ENCODE data around the gene MYT1.

The MYT1 gene

GRCh38 chr20:64140061-64140931 lies 24.0 kb upstream of the MYT1 start:
- no peak for DNase-seq

DNA sequence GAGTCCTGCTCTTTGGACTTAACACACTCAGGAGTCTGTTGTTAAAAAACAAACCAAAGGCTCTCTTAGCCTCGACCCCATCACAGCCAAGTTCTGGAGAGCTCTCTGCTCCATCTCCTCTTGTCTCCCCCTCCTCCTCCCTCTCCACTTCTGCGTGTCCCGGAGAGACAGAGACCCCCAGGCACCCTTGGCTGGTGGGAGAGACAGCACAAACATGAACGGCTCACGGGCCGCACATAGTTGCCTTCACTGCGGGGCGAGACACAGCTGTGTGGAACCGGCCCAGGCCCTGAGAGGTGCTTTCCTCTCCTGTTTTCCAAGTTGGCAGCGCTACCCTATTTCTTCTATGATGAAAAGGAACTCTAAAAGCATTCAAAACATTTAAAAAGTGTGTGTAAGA lies 23.3 kb upstream of the MYT1 start:
- no peak for DNase-seq

DNA sequence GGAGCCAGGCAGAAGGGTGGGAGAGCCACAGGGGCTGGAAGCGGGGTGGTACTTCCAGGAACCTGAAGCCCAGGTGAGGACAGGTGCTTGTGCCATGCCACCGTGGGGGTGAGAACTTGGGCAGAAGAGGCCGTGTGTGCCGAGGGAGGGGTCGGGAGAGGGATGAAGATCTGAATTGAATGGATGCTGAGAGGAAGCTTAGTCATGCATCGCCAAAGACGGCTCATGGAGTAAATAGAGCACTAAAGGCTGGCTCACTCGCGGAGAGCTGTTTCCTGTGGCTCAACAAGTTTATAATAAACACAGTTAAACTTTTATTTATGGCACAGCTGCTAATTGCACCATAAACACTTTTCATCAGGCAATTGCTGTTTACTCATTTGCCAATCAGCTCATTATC lies 21.7 kb upstream of the MYT1 start:
- peak; percentile 67 for DNase-seq

- DNase-seq = no peak
Measured at GRCh38 chr20:64143018-64143801, 21.0 kb upstream of the MYT1 start.

DNA sequence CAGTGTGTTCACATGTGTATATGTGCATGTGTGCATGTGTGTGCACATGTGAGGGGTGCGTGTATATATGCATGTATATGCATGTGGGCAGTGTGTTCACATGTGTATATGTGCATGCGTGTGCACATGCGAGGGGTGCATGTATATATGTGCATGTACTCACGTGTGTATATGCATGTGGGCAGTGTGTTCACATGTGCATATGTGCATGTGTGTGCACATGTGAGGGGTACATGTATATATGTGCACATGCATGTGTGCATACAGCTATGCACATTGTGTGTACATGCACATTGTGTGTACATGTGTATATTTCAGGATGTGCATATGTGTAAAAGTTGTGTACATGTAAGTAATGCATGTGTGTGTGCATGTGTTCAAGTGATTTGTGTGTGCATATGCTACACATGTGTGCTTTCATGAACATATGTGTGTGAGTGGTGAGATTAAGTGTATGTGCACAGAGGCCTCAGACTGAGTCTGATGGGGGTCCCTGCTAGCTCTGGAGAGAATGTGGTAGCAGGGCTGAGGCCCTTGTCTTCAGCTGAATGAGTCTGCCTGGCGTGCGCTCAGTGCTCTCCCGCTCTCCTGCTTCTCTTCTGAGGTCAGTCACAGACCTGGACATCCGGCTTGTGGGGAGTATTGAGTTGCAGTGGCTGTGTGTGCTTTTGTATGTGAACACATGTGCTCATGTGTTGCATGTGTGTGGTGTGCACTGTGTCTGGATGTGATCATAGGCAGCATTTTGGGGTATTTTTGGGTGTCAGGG lies 19.9 kb upstream of the MYT1 start:
- DNase-seq = no peak

- DNase-seq = no peak
Measured at GRCh38 chr20:64145458-64146300, 18.6 kb upstream of the MYT1 start.

DNA sequence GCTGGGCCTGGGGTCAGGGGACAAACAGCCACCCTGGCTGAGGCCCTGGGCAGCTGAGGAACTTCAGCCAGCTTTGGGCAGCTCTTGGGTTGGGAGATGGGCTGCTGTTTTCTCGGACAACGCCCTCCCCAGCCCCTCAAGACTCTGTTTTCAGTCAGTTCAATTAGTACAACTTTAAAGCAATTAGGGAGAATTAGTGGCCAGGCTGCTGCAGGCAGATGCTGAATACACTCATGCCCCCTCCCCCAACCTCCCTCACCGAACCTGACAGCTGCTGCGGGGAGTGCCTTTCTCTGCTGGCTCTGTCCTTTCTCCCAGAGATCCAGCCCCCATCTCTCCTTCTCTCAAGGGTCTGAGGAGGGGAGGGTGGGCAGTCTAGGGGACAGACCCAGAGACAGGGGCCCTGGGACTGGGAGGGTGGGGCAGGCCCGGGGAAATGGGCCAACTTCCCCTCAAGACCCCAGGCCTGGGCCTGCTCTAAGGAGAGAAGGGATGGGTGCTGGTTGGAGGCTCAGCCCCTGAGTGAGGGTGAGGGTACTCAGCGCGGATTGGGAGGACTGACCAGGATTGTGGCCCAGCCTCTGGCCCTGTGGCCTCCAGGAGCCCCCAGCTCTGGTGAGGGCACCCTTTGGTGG lies 17.8 kb upstream of the MYT1 start:
- DNase-seq = peak; percentile 30

- DNase-seq = no peak
Measured at GRCh38 chr20:64146936-64147477, 17.2 kb upstream of the MYT1 start.

DNA sequence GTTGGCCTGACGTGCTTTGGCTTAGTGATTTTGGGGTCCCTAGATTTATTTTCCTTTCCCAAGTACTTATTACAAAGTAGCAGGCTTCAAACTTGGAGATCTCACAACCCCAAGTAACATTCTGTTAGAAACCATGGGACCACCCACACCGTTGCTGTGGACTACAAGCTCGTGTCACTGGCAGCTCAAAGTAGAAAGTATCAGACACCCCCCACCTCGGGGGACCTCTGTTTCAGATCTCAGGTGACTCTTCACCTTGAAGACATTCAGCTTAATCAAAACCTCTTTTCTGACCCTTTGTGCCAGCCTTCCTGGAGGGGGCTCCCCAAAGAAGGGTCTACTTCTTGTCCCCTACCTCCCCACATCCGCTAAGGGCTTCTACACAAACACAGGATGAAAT lies 15.7 kb upstream of the MYT1 start:
- DNase-seq = no peak

GRCh38 chr20:64149141-64149540 lies 15.1 kb upstream of the MYT1 start:
- no peak for DNase-seq

- no peak for DNase-seq
Measured at GRCh38 chr20:64149809-64150560, 14.3 kb upstream of the MYT1 start.

GRCh38 chr20:64150756-64151632 lies 13.3 kb upstream of the MYT1 start:
- no peak for DNase-seq

- DNase-seq = no peak
Measured at GRCh38 chr20:64151633-64152530, 12.4 kb upstream of the MYT1 start.

DNA sequence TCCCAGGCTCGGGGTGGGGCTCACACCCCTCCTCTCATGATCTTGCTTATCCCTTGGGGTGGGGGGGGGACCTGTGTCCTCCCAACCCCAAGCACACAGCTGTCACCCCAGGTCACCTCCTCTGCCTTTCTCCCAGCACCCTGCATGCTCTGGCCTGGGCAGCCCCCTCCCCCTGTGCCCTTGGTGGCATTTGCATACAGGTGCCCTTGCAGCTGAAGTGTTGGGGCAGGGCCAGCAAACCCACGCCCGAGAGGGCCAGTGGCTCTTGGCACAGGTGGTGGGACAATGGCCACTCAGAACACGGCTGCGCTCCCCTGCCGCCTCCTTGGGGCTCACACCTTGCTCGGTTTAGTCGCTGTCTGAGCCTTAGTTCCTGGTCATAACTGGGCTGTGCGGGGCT lies 11.3 kb upstream of the MYT1 start:
- peak; percentile 71 for DNase-seq

GRCh38 chr20:64153410-64153809 lies 10.8 kb upstream of the MYT1 start:
- no peak for DNase-seq

DNA sequence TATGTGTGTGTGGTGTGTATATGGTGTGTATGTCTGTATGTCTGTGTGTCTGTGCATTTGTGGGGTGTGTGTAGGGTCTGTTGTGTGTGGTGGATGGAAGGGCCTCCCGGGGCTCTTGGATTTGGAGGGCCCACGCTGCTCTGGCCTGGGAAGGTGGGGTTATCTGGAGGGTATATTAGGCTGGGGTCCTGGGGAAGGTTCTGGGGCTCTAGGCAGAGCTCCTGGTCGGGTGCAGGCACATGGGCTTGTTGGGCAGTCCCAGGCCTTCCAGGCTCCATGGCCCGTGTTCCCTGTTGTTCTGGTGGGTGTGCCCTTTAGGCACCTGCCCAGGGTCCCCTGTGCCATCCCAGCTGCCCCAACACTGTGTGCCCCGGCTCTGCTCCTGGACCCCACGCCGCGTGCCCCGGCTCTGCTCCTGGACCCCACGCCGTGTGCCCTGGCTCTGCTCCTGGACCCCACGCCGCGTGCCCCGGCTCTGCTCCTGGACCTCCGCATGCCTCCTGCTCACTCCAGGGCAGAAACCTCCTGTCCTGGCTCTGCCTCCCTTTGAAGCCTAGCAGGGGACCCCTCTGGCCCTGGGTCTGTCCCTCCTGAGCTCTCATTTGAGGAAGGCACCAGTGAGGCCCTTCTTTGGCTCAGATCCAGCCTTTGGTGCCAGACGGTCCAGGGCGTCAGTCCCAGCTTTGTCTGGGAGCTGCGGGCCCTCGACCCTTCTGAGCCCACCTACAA lies 10.2 kb upstream of the MYT1 start:
- DNase-seq = no peak

DNA sequence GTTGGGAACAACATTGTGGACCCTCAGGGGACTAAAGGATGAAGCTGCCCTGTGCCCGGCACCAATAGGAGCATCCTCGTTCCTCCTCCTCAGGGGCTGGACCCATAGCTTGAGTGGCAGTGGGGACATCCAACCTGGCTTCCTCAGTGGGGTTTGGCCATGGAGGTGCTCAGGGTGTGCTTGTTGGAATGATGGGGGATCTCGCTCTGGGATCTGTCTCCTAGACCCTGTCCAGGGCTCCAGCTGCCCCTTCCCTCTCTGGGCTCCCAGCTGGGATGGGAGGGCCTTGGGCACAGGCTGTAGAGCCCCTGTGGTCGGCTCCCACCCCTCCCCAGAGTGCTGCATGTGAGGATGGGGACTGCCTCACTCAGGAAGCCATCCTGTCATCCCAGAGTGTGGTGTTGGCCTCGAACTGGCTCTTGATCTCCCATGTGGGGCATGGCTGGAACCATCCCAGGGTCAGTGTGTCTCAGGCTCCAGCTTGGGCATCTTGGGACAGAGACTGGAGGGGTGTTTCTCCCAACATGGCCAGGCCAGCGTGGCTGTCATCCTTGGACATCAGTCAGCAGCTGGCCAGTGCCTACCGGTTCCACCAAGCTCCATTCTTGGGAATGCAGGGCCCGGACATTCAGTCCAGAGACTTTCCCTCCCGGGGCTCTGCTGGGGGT lies 9.5 kb upstream of the MYT1 start:
- DNase-seq = no peak
